ENCODE measurements around the gene OR6C4. TPM values are rescaled to one million over a fixed set of nuclear protein-coding genes. Genes with fewer than 3 reads are reported as not detected.
"Not testable (repeated sequence)": the region's sequence is repeated elsewhere in the genome, so short reads cannot be mapped to it uniquely, and the experiment has no call there.

Gene OR6C4
- total RNA-seq, 4 donors from 2014 or later: not detected

DNA sequence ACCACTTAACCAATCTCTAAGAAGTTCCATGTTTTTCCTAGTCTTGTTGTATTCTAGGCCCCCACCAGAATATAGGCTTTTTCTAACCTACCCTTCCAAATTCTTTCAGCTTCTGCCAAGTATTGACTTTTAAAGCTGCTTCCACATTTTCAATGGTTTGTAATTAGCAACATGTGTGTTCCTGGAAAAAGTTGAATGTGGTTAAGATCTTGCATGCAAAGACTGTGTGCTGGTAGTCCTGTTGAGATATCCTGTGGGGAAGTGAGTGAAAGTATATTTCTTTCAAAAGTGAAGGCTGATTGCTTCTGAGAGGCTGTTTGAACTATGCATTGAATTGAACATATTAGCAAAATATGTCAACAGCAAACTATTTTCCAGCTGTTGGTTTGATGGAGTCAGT, 646 bp upstream of the OR6C4 start:
- intact Hi-C loops (cut with DNase I): no loop called here
- Histone ChIP-seq H3K4me3 (replicated peaks in 1 of 3) (no peak overlapping the region), H3K27me3 (no peaks in the 10 kb centered on the region), H3K27ac (no peak overlapping the region), H3K36me3 (no peaks in the 10 kb centered on the region), H3K4me1 (no peaks in the 10 kb centered on the region), H3K9me3 (no peaks in the 10 kb centered on the region)
- no peak for TF ChIP-seq POLR2A (IDR thresholded peaks at IDR 0.05)
- TF ChIP-seq, protein P1, sequence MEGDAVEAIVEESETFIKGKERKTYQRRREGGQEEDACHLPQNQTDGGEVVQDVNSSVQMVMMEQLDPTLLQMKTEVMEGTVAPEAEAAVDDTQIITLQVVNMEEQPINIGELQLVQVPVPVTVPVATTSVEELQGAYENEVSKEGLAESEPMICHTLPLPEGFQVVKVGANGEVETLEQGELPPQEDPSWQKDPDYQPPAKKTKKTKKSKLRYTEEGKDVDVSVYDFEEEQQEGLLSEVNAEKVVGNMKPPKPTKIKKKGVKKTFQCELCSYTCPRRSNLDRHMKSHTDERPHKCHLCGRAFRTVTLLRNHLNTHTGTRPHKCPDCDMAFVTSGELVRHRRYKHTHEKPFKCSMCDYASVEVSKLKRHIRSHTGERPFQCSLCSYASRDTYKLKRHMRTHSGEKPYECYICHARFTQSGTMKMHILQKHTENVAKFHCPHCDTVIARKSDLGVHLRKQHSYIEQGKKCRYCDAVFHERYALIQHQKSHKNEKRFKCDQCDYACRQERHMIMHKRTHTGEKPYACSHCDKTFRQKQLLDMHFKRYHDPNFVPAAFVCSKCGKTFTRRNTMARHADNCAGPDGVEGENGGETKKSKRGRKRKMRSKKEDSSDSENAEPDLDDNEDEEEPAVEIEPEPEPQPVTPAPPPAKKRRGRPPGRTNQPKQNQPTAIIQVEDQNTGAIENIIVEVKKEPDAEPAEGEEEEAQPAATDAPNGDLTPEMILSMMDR (IDR thresholded peaks at IDR 0.05): no peak
- DNase-seq: no peak

GRCh38 chr12:55554296-55554695, 4.9 kb downstream of the OR6C4 start:
- no peak overlapping the region for H3K27ac ChIP-seq
- TF ChIP-seq POLR2A (IDR thresholded peaks at IDR 0.05): no peak
- TF ChIP-seq, protein P1 (IDR thresholded peaks at IDR 0.05): no peak
- intact Hi-C loops (cut with DNase I): no loop called here
- H3K4me3 ChIP-seq (replicated peaks in 1 of 3): no peak overlapping the region
- no peaks in the 10 kb centered on the region for H3K36me3 ChIP-seq
- no peaks in the 10 kb centered on the region for H3K4me1 ChIP-seq
- H3K27me3 ChIP-seq: no peaks in the 10 kb centered on the region
- no peak for DNase-seq
- no peaks in the 10 kb centered on the region for H3K9me3 ChIP-seq

DNA sequence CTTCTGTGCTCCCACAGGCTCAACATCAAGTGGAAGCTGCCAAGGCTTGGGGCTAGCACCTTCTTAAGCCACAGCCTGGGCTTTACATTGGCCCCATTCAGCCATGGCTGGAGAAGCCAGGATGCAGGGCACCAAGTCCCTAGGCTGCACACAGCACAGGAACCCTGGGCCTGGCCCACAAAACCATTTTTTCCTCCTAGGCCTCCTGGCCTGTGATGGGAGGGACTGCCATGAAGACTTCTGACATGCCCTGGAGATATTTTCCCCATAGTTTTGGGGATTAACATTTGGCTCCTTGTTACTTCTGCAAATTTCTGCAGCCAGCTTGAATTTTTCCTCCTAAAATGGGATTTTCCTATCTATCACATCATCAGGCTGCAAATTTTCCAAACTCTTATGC, 20.7 kb downstream of the OR6C4 start:
- H3K4me3 ChIP-seq (replicated peaks in 1 of 3); H3K27ac ChIP-seq; H3K27me3 ChIP-seq; DNase-seq; H3K4me1 ChIP-seq; H3K36me3 ChIP-seq; H3K9me3 ChIP-seq; intact Hi-C loops (cut with DNase I): not testable (repeated sequence)

GRCh38 chr12:55570689-55571088, 21.3 kb downstream of the OR6C4 start:
- H3K4me1 ChIP-seq; intact Hi-C loops (cut with DNase I); H3K27ac ChIP-seq; H3K36me3 ChIP-seq; H3K4me3 ChIP-seq (replicated peaks in 1 of 3); H3K9me3 ChIP-seq; H3K27me3 ChIP-seq; DNase-seq: not testable (repeated sequence)
- WGBS, 2 donors: 97 to 100% methylated on average over 1 of the region's 1 CpG

DNA sequence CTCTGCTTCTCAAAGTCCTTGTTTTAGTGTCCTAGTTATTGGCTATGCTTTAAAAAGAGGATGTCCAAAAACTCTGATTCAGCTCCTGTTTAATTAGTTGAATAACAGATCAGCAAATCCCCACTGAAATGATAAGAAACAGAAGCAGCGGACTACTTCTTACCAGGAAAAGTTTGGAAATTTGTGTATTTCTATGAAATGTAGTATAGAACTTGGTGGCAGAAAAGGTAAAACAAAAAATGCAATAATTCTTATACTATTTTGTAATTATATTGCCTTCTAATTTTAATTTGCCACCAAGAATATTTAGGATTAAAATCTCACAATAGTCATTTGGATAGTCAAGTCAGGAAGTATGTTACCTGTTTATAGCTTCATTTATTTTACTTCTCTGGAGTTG, 22.8 kb downstream of the OR6C4 start, which contains the start of gene OR2AP1:
Gene OR2AP1 (plus strand): TSS at position 301 of the 400 bp plus-strand sequence. CDS start 1,947 bp downstream, outside the sequence.
- 89 to 92% methylated on average over 1 of the region's 1 CpG for WGBS, 2 donors
- Histone ChIP-seq H3K27me3 (no peaks in the 10 kb centered on the region), H3K36me3 (no peaks in the 10 kb centered on the region), H3K27ac (no peak within 1 kb of the TSS), H3K9me3 (no peaks in the 10 kb centered on the region), H3K4me3 (replicated peaks in 1 of 3) (no peak within 1 kb of the TSS), H3K4me1 (no peaks in the 10 kb centered on the region)
- intact Hi-C loops (cut with DNase I): no loop called here
- TF ChIP-seq POLR2A (IDR thresholded peaks at IDR 0.05): no peak
- no peak for DNase-seq

DNA sequence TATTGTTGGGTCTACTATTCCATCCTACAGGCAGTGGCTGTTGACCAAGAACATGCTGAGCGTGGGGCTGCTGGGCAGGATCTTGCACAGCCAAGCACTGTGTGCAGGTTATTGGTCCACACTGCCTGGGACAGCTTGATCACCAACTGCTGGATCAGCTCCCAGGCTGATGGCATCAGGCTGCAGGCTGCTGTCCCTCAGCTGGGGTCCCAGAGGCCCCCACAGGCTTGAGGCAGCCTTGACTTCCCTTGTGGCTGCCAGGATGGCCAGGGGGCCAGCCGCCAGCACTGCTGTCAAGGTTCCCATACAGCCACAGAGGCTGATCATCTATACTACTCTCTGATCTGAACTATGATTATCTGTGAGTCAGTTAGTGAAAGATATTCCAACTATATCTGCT, 32.7 kb downstream of the OR6C4 start:
- intact Hi-C loops (cut with DNase I): no loop called here
- 94 to 100% methylated on average over 2 of the region's 2 CpGs for WGBS, 2 donors
- TF ChIP-seq POLR2A (IDR thresholded peaks at IDR 0.05): no peak
- TF ChIP-seq, protein P1 (IDR thresholded peaks at IDR 0.05): no peak
- Histone ChIP-seq H3K9me3 (no peaks in the 10 kb centered on the region), H3K36me3 (no peaks in the 10 kb centered on the region), H3K4me3 (replicated peaks in 1 of 3) (no peak overlapping the region), H3K27ac (no peak overlapping the region), H3K4me1 (no peaks in the 10 kb centered on the region), H3K27me3 (no peaks in the 10 kb centered on the region)
- no peak for DNase-seq

DNA sequence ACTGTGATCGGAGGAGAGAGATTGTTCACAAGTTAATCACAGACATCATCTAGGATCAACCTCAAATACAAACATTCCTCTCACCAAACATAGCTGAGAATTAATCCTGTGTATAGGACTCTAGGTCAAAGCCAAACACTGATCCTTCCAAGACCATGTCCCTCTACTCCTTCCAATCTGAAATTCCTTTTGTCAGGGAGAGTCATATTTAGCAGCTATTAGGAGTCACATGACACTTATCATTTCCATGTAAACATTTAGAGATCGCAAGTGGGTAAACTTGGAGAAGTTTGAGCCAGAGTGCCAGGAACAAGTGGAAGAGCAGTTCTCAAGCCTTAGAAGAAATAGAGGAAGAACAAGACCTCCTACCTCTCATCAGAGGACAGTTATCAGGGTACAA, 36.4 kb downstream of the OR6C4 start:
- intact Hi-C loops (cut with DNase I): no loop called here
- Histone ChIP-seq H3K27ac (no peak overlapping the region), H3K27me3 (no peaks in the 10 kb centered on the region), H3K36me3 (no peaks in the 10 kb centered on the region), H3K4me3 (replicated peaks in 1 of 3) (no peak overlapping the region), H3K4me1 (no peaks in the 10 kb centered on the region), H3K9me3 (no peaks in the 10 kb centered on the region)
- DNase-seq: no peak
- 90 to 94% methylated on average over 2 of the region's 2 CpGs for WGBS, 2 donors
- TF ChIP-seq, protein P1 (IDR thresholded peaks at IDR 0.05): no peak
- TF ChIP-seq POLR2A (IDR thresholded peaks at IDR 0.05): no peak

DNA sequence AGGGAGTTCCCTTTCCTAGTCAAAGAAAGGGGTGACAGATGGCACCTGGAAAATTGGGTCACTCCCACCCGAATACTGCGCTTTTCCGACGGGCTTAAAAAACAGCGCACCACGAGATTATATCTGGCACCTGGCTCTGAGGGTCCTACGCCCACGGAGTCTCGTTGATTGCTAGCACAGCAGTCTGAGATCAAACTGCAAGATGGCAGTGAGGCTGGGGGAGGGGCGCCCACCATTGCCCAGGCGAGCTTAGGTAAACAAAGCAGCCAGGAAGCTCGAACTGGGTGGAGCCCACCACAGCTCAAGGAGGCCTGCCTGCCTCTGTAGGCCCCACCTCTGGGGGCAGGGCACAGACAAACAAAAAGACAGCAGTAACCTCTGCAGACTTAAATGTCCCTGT, 40.8 kb downstream of the OR6C4 start:
- H3K9me3 ChIP-seq; H3K4me3 ChIP-seq (replicated peaks in 1 of 3); DNase-seq; H3K36me3 ChIP-seq; H3K27ac ChIP-seq; intact Hi-C loops (cut with DNase I); H3K27me3 ChIP-seq; H3K4me1 ChIP-seq: not testable (repeated sequence)
- WGBS, 2 donors: 61 to 83% methylated on average over 6 to 12 of the region's 12 CpGs

Data from thyroid gland (tissue), 4 donors.